CD14-positive monocyte (primary cell): Measurements from ENCODE around the gene RERE. TPM values are rescaled to one million over a fixed set of nuclear protein-coding genes. Genes with fewer than 3 reads are reported as not detected.

ENCODE experiments used
- DNase-seq, 3 donors: peaks; one replicate each; pipeline ENCODE4 v3.0.0-alpha.2; 2011 to 2022
- H2AFZ ChIP-seq: 2 replicates; pipeline ENCODE4 v1.6.0; 2012; ENCODE audit warnings: mild to moderate bottlenecking, low read depth, low read length, inconsistent platforms; ENCODE audit not compliant: insufficient read depth, poor library complexity, severe bottlenecking
- H3K27ac ChIP-seq, 2 donors: 1 replicate in 1 of 2; 2 replicates in 1 of 2; pipeline ENCODE4 v1.5.1; 2012 to 2013; ENCODE audit warnings: low read length in 2 of 2, control low read depth in 1 of 2, inconsistent platforms in 1 of 2, low read depth in 1 of 2, mild to moderate bottlenecking in 1 of 2
- H3K27me3 ChIP-seq, 2 donors: one replicate each; pipeline versions ENCODE4 v1.6.0 to v1.6.1; 2011 to 2013; ENCODE audit warnings: low read length in 2 of 2; ENCODE audit not compliant: control insufficient read depth in 2 of 2, insufficient read depth in 2 of 2
- H3K36me3 ChIP-seq, 2 donors: replicated peaks in 1 of 2; 1 replicate in 1 of 2; 2 replicates in 1 of 2; pipeline versions ENCODE4 v1.5.1 to v1.6.1; 2012 to 2013; ENCODE audit warnings: low read length in 2 of 2, control low read depth in 1 of 2, inconsistent platforms in 1 of 2, mild to moderate bottlenecking in 1 of 2; ENCODE audit not compliant: insufficient read depth in 2 of 2, control insufficient read depth in 1 of 2
- H3K4me1 ChIP-seq, 2 donors: 1 replicate in 1 of 2; 2 replicates in 1 of 2; pipeline versions ENCODE4 v1.5.1 to v1.6.1; 2012 to 2013; ENCODE audit warnings: low read length in 2 of 2, control low read depth in 1 of 2, inconsistent platforms in 1 of 2, mild to moderate bottlenecking in 1 of 2, moderate library complexity in 1 of 2; ENCODE audit not compliant: insufficient read depth in 2 of 2, control insufficient read depth in 1 of 2
- H3K4me2 ChIP-seq: replicated peaks from 2 replicates; pipeline ENCODE3; 2012; ENCODE audit warnings: low read length, moderate library complexity, mild to moderate bottlenecking; ENCODE audit not compliant: poor library complexity, severe bottlenecking; ENCODE audit errors: extremely low read depth
- H3K4me3 ChIP-seq, 3 experiments: fragments of 200-600 bp in 1 of 3; sonication (generic) in 1 of 3; replicated peaks in 1 of 3; 1 replicate in 2 of 3; 2 replicates in 1 of 3; pipeline ENCODE4 v1.5.1; 2011 to 2013; ENCODE audit warnings: low read length in 3 of 3, mild to moderate bottlenecking in 3 of 3, control low read depth in 2 of 3, low read depth in 2 of 3, inconsistent platforms in 1 of 3, moderate library complexity in 1 of 3
- H3K79me2 ChIP-seq: 2 replicates; pipeline ENCODE4 v1.6.0; 2012; ENCODE audit warnings: mild to moderate bottlenecking, control low read depth, inconsistent platforms, low read length, moderate library complexity; ENCODE audit not compliant: insufficient read depth
- H3K9ac ChIP-seq: 2 replicates; pipeline ENCODE4 v1.6.0; 2017; ENCODE audit warnings: low read length, mild to moderate bottlenecking; ENCODE audit not compliant: insufficient read depth, poor library complexity, severe bottlenecking
- H3K9me3 ChIP-seq, 2 donors: replicated peaks in 1 of 2; 1 replicate in 1 of 2; 2 replicates in 1 of 2; pipeline versions ENCODE4 v1.5.1 to v1.6.1; 2012 to 2013; ENCODE audit warnings: low read length in 2 of 2, control low read depth in 1 of 2; ENCODE audit not compliant: control insufficient read depth in 1 of 2, insufficient read depth in 1 of 2
- H4K20me1 ChIP-seq: 2 replicates; pipeline ENCODE4 v1.6.0; 2012; ENCODE audit warnings: mild to moderate bottlenecking, low read length, control low read depth, moderate library complexity; ENCODE audit not compliant: insufficient read depth
- H3K27ac Mint-ChIP-seq, 7 donors: one replicate each; pipeline ENCODE4 v1.8.0; 2020; ENCODE audit warnings: mild to moderate bottlenecking in 7 of 7, mixed read lengths in 7 of 7, moderate library complexity in 6 of 7, inconsistent platforms in 2 of 7
- H3K27me3 Mint-ChIP-seq, 3 donors: one replicate each; pipeline ENCODE4 v1.8.0; 2021 to 2022; ENCODE audit warnings: low read depth in 3 of 3, mild to moderate bottlenecking in 3 of 3, mixed read lengths in 3 of 3, moderate library complexity in 3 of 3, inconsistent platforms in 1 of 3
- H3K36me3 Mint-ChIP-seq, 2 donors: one replicate each; pipeline ENCODE4 v1.8.0; 2020; ENCODE audit warnings: mixed read lengths in 2 of 2, inconsistent platforms in 1 of 2, mild to moderate bottlenecking in 1 of 2
- H3K4me1 Mint-ChIP-seq: one replicate; pipeline ENCODE4 v1.8.0; 2020; ENCODE audit warnings: mild to moderate bottlenecking, mixed read lengths
- H3K4me3 Mint-ChIP-seq, 2 donors: one replicate each; pipeline ENCODE4 v1.8.0; 2020; ENCODE audit warnings: mild to moderate bottlenecking in 2 of 2, mixed read lengths in 2 of 2, moderate library complexity in 1 of 2
- H3K9me3 Mint-ChIP-seq, 7 donors: one replicate each; pipeline ENCODE4 v1.8.0; 2020 to 2022; ENCODE audit warnings: mixed read lengths in 7 of 7, mild to moderate bottlenecking in 6 of 7, moderate library complexity in 6 of 7, inconsistent platforms in 2 of 7
- CTCF ChIP-seq: fragments of 200-600 bp; IDR thresholded peaks from one replicate; pipeline ENCODE4 v1.8.0; 2022; ENCODE audit warnings: antibody characterized with exemption, mild to moderate bottlenecking
- WGBS: methylation state at CpG from one replicate; pipeline ENCODE4 v1.1.5; 2013; ENCODE audit warnings: missing lambda C conversion rate; ENCODE audit not compliant: insufficient coverage; 5-methylcytosine and 5-hydroxymethylcytosine counted together
- intact Hi-C, 2 donors: fragments of 100-400 bp; cut with micrococcal nuclease; formaldehyde crosslinking; loops; one replicate each; pipeline versions ENCODE4 v1.15.0 to v1.15.1; 2023
- polyA plus RNA-seq, 3 donors: library from polyadenylated mRNA; depleted of rRNA in 1 of 3; unstranded in 2 of 3; stranded (reverse) in 1 of 3; fragments of 300-500 nt in 2 of 3; fragments of >200 nt in 1 of 3; fragmentation: Illumina TruSeq in 2 of 3; gene quantifications; 1 replicate in 2 of 3; 2 replicates in 1 of 3; pipeline ENCODE4 v1.2.3, GENCODE V29; 2012 to 2021

The RERE gene
- polyA plus RNA-seq, 3 donors: 1.2 to 19.4 (median 3.8) TPM

- Histone ChIP-seq H3K4me1 (no peaks in the 10 kb centered on the region), H3K9ac (no peak overlapping the region), H3K9me3 (peaks cover 0 to 5% of the 10 kb centered on the region in 2 donors), H3K36me3 (peaks cover 51 to 81% of the 10 kb centered on the region in 2 donors), H3K27ac (no peak overlapping the region), H3K4me3 (no peak overlapping the region), H3K4me2 (no peak overlapping the region), H3K27me3 (no peaks in the 10 kb centered on the region), H4K20me1 (peaks cover 100% of the 10 kb centered on the region), H2AFZ (no peak overlapping the region), H3K79me2 (peaks cover 87% of the 10 kb centered on the region)
- no peak for TF ChIP-seq CTCF
- intact Hi-C loops: no loop called here
- no CpG with 5 or more reads among the region's 5 CpGs for WGBS
- H3K27me3 Mint-ChIP-seq: no peaks in the 10 kb centered on the region
- peaks cover 76 to 81% of the 10 kb centered on the region in 2 donors for H3K36me3 Mint-ChIP-seq
- H3K4me3 Mint-ChIP-seq: no peak overlapping the region
- no peak for DNase-seq
- peaks cover 16% of the 10 kb centered on the region for H3K4me1 Mint-ChIP-seq
- peaks cover 0 to 5% (median 0%) of the 10 kb centered on the region in 7 donors for H3K9me3 Mint-ChIP-seq
- H3K27ac Mint-ChIP-seq: peak overlapping the region in 2 of 7 donors; percentile 57 to 67
These were observed 446.5 kb downstream of the RERE start for GRCh38 chr1:8370905-8371315.

- no peak overlapping the region for H2AFZ ChIP-seq
- H3K4me1 ChIP-seq: no peaks in the 10 kb centered on the region
- H3K9me3 ChIP-seq: peaks cover 0 to under 1% of the 10 kb centered on the region in 2 donors
- no peaks in the 10 kb centered on the region for H3K27me3 Mint-ChIP-seq
- no peak for DNase-seq
- H3K9me3 Mint-ChIP-seq: peaks cover 0 to 5% (median 0%) of the 10 kb centered on the region in 7 donors
- H3K27ac ChIP-seq: no peak overlapping the region
- H3K36me3 ChIP-seq: peaks cover 58 to 87% of the 10 kb centered on the region in 2 donors
- peak overlapping the region in 2 of 7 donors; percentile 1 to 55 for H3K27ac Mint-ChIP-seq
- intact Hi-C loops: no loop called here
- H3K4me3 ChIP-seq: no peak overlapping the region
- no peak overlapping the region for H3K9ac ChIP-seq
- WGBS: 93% methylated on average over 6 of the region's 14 CpGs
- no peak for TF ChIP-seq CTCF
- H3K4me3 Mint-ChIP-seq: no peak overlapping the region
- H3K27me3 ChIP-seq: no peaks in the 10 kb centered on the region
- H3K4me2 ChIP-seq: no peak overlapping the region
- H3K4me1 Mint-ChIP-seq: peaks cover 16% of the 10 kb centered on the region
- peaks cover 90% of the 10 kb centered on the region for H3K79me2 ChIP-seq
- H4K20me1 ChIP-seq: peaks cover 100% of the 10 kb centered on the region
- H3K36me3 Mint-ChIP-seq: peaks cover 82 to 87% of the 10 kb centered on the region in 2 donors
These were observed 447.2 kb downstream of the RERE start for GRCh38 chr1:8370046-8370881.
